Loucy (cell line): ENCODE data around the gene KAZALD1.

Experiments
- H2AFZ ChIP-seq: fragments of 200-600 bp; sonication (generic); 2 replicates; pipeline ENCODE4 v1.6.0; 2016; ENCODE audit warnings: antibody characterized with exemption, mild to moderate bottlenecking, low read length, moderate library complexity
- H3F3A ChIP-seq: fragments of 200-600 bp; 2 replicates; pipeline ENCODE4 v1.6.0; 2016; ENCODE audit warnings: antibody characterized with exemption, low read depth, mild to moderate bottlenecking
- H3K27me3 ChIP-seq: fragments of 200-600 bp; sonication (generic); 2 replicates; pipeline ENCODE4 v1.6.1; 2014; ENCODE audit warnings: low read length, mild to moderate bottlenecking; ENCODE audit not compliant: insufficient read depth, poor library complexity, severe bottlenecking
- H3K36me3 ChIP-seq: fragments of 200-600 bp; sonication (generic); 2 replicates; pipeline ENCODE4 v1.6.1; 2016; ENCODE audit warnings: low read length; ENCODE audit not compliant: insufficient read depth
- H3K4me1 ChIP-seq: fragments of 200-600 bp; sonication (generic); 2 replicates; pipeline ENCODE4 v1.5.1; 2014; ENCODE audit warnings: low read length, mild to moderate bottlenecking; ENCODE audit not compliant: insufficient read depth, poor library complexity, severe bottlenecking
- H3K4me2 ChIP-seq: fragments of 200-600 bp; sonication (generic); 2 replicates; pipeline ENCODE4 v1.6.0; 2014; ENCODE audit warnings: antibody characterized with exemption, low read length, low read depth, mild to moderate bottlenecking; ENCODE audit not compliant: poor library complexity, severe bottlenecking
- H3K4me3 ChIP-seq: fragments of 200-600 bp; sonication (generic); 2 replicates; pipeline ENCODE4 v1.5.1; 2014; ENCODE audit warnings: low read length, mild to moderate bottlenecking, mixed read lengths; ENCODE audit not compliant: poor library complexity, severe bottlenecking
- H3K79me2 ChIP-seq: fragments of 200-600 bp; sonication (generic); 2 replicates; pipeline ENCODE4 v1.6.1; 2014; ENCODE audit warnings: low read length; ENCODE audit not compliant: insufficient read depth
- H3K9ac ChIP-seq: fragments of 200-600 bp; sonication (generic); 2 replicates; pipeline ENCODE4 v1.6.0; 2014; ENCODE audit warnings: mild to moderate bottlenecking, low read depth, low read length, moderate library complexity; ENCODE audit not compliant: poor library complexity, severe bottlenecking
- H3K9me2 ChIP-seq: fragments of 200-600 bp; sonication (generic); replicated peaks from 2 replicates; pipeline ENCODE4 v1.6.1; 2016; ENCODE audit warnings: low read depth, low read length, mixed read lengths
- H3K9me3 ChIP-seq: fragments of 200-600 bp; sonication (generic); 2 replicates; pipeline ENCODE4 v1.6.1; 2014; ENCODE audit warnings: mild to moderate bottlenecking, antibody characterized with exemption, low read length, low read depth; ENCODE audit not compliant: insufficient read depth
- H4K20me1 ChIP-seq: fragments of 200-600 bp; sonication (generic); 2 replicates; pipeline ENCODE4 v1.6.0; 2014; ENCODE audit warnings: antibody characterized with exemption, low read length, mild to moderate bottlenecking; ENCODE audit not compliant: insufficient read depth, poor library complexity, severe bottlenecking
- CTCF ChIP-seq: fragments of 200-600 bp; sonication (generic); conservative IDR thresholded peaks from 2 replicates; pipeline ENCODE4 v1.5.1; 2014; ENCODE audit warnings: mild to moderate bottlenecking, antibody characterized with exemption, low read length
- EZH2phosphoT487 ChIP-seq: fragments of 200-600 bp; IDR thresholded peaks from 2 replicates; pipeline ENCODE4 v1.6.1; 2018; ENCODE audit warnings: antibody characterized with exemption, mild to moderate bottlenecking, moderate library complexity, borderline replicate concordance

KAZALD1 gene, protein sequence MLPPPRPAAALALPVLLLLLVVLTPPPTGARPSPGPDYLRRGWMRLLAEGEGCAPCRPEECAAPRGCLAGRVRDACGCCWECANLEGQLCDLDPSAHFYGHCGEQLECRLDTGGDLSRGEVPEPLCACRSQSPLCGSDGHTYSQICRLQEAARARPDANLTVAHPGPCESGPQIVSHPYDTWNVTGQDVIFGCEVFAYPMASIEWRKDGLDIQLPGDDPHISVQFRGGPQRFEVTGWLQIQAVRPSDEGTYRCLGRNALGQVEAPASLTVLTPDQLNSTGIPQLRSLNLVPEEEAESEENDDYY

DNA sequence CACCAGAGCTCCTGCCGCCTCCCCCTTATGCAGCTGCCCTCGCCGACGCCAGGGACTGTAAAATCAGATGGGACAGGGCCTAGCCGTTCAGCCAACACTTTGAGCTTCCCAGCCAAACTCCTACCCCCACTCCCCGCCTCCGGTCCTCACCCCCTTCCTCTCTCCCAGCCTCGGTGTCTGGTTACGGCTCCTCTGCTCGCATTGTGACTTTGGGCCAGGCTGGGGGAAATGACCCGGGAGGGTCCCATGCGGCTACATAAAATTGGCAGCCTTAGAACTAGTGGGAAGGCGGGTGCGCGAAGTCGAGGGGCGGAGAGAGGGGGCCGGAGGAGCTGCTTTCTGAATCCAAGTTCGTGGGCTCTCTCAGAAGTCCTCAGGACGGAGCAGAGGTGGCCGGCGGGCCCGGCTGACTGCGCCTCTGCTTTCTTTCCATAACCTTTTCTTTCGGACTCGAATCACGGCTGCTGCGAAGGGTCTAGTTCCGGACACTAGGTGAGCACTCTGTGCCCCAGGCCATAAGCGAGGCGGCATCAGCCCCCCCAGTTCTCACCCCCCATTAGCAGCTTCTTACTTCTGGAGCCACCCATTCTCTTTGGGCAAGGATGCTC is at the start of gene KAZALD1:
Gene KAZALD1, plus strand, starts transcription at position 366 of the 608 bp plus-strand sequence. CDS start 604 bp downstream, outside the sequence.
- peaks cover 51% of the 10 kb centered on the region for H3K4me1 ChIP-seq

GRCh38 chr10:101012525-101013364 is 49.0 kb upstream of the KAZALD1 start:
- H4K20me1 ChIP-seq: no peaks in the 10 kb centered on the region
- no peak overlapping the region for H3K9ac ChIP-seq
- H3K27me3 ChIP-seq: no peaks in the 10 kb centered on the region
- no peaks in the 10 kb centered on the region for H3K4me1 ChIP-seq
- H2AFZ ChIP-seq: peak overlapping the region; percentile 38; the same call in 1 of the 2 replicates
- no peaks in the 10 kb centered on the region for H3K36me3 ChIP-seq
- H3K4me3 ChIP-seq: peak overlapping the region; percentile 9
- H3K4me2 ChIP-seq: peak overlapping the region; percentile 44
- H3K9me3 ChIP-seq: no peaks in the 10 kb centered on the region
- no peaks in the 10 kb centered on the region for H3K9me2 ChIP-seq
- TF ChIP-seq EZH2phosphoT487: no peak
- TF ChIP-seq CTCF: peak; percentile 91
- no peaks in the 10 kb centered on the region for H3F3A ChIP-seq
- H3K79me2 ChIP-seq: no peaks in the 10 kb centered on the region

More for the DNA sequence above, at the start of gene KAZALD1:
- peaks cover 7% of the 10 kb centered on the region; the same call in 1 of the 2 replicates for H3F3A ChIP-seq
- peak within 1 kb of the TSS; percentile 93 for H3K4me3 ChIP-seq
- no peaks in the 10 kb centered on the region for H3K27me3 ChIP-seq
- H3K9me3 ChIP-seq: no peaks in the 10 kb centered on the region
- peaks cover 64% of the 10 kb centered on the region for H3K79me2 ChIP-seq
- H4K20me1 ChIP-seq: peaks cover 11% of the 10 kb centered on the region
- peak within 1 kb of the TSS; percentile 96 for H3K4me2 ChIP-seq
- H2AFZ ChIP-seq: peak within 1 kb of the TSS; percentile 98
- H3K9ac ChIP-seq: peak within 1 kb of the TSS; percentile 97
- H3K9me2 ChIP-seq: no peaks in the 10 kb centered on the region
- H3K36me3 ChIP-seq: no peaks in the 10 kb centered on the region
- TF ChIP-seq EZH2phosphoT487: no peak
- TF ChIP-seq CTCF: no peak

- TF ChIP-seq EZH2phosphoT487 (no peak), CTCF (no peak)
- no peak overlapping the region; the same call in 1 of the 2 replicates for H2AFZ ChIP-seq
- H3K9ac ChIP-seq: no peak overlapping the region
Observed at GRCh38 chr10:101013365-101013825, 48.4 kb upstream of the KAZALD1 start.

More at GRCh38 chr10:101013365-101013825, 48.4 kb upstream of the KAZALD1 start:
- no peaks in the 10 kb centered on the region for H4K20me1 ChIP-seq
- H3K27me3 ChIP-seq: no peaks in the 10 kb centered on the region
- H3K9me2 ChIP-seq: no peaks in the 10 kb centered on the region
- H3K4me2 ChIP-seq: peak overlapping the region; percentile 44
- H3K4me1 ChIP-seq: no peaks in the 10 kb centered on the region
- H3K79me2 ChIP-seq: no peaks in the 10 kb centered on the region
- no peaks in the 10 kb centered on the region for H3F3A ChIP-seq
- H3K4me3 ChIP-seq: peak overlapping the region; percentile 9
- no peaks in the 10 kb centered on the region for H3K9me3 ChIP-seq
- no peaks in the 10 kb centered on the region for H3K36me3 ChIP-seq
